Testis (tissue), 5 donors: ENCODE data around the gene SAMD9. TPM values are rescaled to one million over a fixed set of nuclear protein-coding genes. Genes with fewer than 3 reads are reported as not detected.

Source experiments
- DNase-seq: peaks from one replicate; pipeline ENCODE4 v3.0.0-alpha.2; 2019
- H3K27ac ChIP-seq, 2 donors: fragments of 200-600 bp; sonication (generic); one replicate each; pipeline ENCODE4 v1.5.1; 2019
- H3K27me3 ChIP-seq: fragments of 200-600 bp; sonication (generic); one replicate; pipeline ENCODE4 v1.5.1; 2019
- H3K36me3 ChIP-seq: fragments of 200-600 bp; sonication (generic); one replicate; pipeline ENCODE4 v1.5.1; 2017; ENCODE audit warnings: low read depth; ENCODE audit errors: missing control alignments
- H3K4me1 ChIP-seq: fragments of 200-600 bp; sonication (generic); one replicate; pipeline ENCODE4 v1.5.1; 2019
- H3K4me3 ChIP-seq, 2 donors: fragments of 200-600 bp; sonication (generic); one replicate each; pipeline ENCODE4 v1.5.1; 2017 to 2019
- H3K9me3 ChIP-seq: fragments of 200-600 bp; sonication (generic); one replicate; pipeline ENCODE4 v1.5.1; 2017
- POLR2A ChIP-seq: fragments of 450-650 bp; IDR thresholded peaks from one replicate; pipeline ENCODE4 v1.6.1; 2017; ENCODE audit warnings: antibody characterized with exemption, mild to moderate bottlenecking, moderate library complexity
- WGBS, 2 donors: methylation state at CpG; one replicate each; pipeline ENCODE4 v1.1.5; 2018; 5-methylcytosine and 5-hydroxymethylcytosine counted together
- intact Hi-C: fragments of 100-400 bp; cut with DNase I; formaldehyde crosslinking; loops from one replicate; pipeline ENCODE4 v1.15.1; 2023; ENCODE audit warnings: low total_unique reads
- long read RNA-seq, 2 donors: transcript quantifications; one replicate each; lab custom pipeline, GENCODE V29; 2026
- polyA plus RNA-seq: library from polyadenylated mRNA; stranded (reverse); fragments of 350-450 nt; fragmentation: Illumina TruSeq; extraction: RNeasy Lipid Tissue Mini Kit (QIAGEN cat#74804); gene quantifications from one replicate; pipeline ENCODE4 v1.2.3, GENCODE V29; 2014; ENCODE audit warnings: low read depth, low replicate concordance; ENCODE audit not compliant: insufficient read depth
- total RNA-seq, 2 donors: library from RNA; depleted of rRNA; stranded (reverse); fragments of >200 nt; gene quantifications; one replicate each; pipeline ENCODE4 v1.2.3, GENCODE V29; 2016
- TF ChIP-seq, protein P1 (sequence below), 3 experiments: fragments of 450-650 bp in 2 of 3; fragments of 200-600 bp in 1 of 3; sonication (generic) in 1 of 3; IDR thresholded peaks; one replicate each; pipeline ENCODE4 v1.5.1; 2016 to 2019; ENCODE audit warnings: antibody characterized with exemption in 3 of 3, mild to moderate bottlenecking in 2 of 3, moderate library complexity in 1 of 3

Gene SAMD9
- total RNA-seq = 1 to 10 TPM; 1.9 to 3.2 TPM
- polyA plus RNA-seq = 0.73 TPM
- long read RNA-seq, donor 1, full-length matches to known transcripts = 4 of 4 reads
- long read RNA-seq, donor 1, partial matches to known transcripts = 0 of 4 reads
- long read RNA-seq, donor 1, other reads (novel, unspliced or antisense) = 0 of 4 reads
- long read RNA-seq, donor 2, full-length matches to known transcripts = 1 of 1 reads
- long read RNA-seq, donor 2, partial matches to known transcripts = 0 of 1 reads
- long read RNA-seq, donor 2, other reads (novel, unspliced or antisense) = 0 of 1 reads

DNA sequence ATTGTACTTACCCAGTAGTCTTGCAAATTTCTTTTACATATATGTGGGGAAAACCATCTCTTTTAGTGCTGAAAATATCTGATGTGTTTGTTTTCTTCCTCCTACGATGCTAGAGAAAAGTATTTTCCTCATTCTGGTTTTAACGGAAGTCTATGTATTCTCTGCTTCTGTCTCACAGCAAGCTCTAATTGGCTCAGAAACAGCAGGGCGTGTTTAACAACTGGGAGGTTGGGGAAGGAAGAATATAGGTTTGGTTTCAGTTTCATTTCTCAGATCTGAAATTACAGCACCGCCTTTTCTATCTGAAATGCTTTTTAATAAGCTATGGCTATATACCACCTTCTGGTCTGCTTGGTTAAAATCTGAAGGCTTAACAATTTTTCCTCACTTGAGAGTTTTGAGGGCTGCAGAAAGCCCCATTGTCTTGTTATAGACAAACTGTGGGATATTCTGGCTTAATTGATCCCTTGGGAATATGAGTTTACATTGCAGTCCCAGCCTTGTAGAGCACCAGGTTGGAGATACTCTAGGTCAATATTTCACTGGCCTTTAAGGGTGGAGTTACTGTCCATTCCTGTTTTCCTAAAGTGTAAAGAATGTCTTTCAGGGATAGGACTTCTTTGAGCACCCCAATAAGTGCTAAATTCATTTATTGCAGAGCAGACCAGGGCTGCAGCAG is at the start of gene SAMD9:
SAMD9 (minus strand) TSS at position 128 of the 679 bp plus-strand sequence. CDS start 11,882 bp downstream, outside the sequence.
- peak; percentile 76 for DNase-seq
- H3K27me3 ChIP-seq = no peaks in the 10 kb centered on the region
- no peaks in the 10 kb centered on the region for H3K36me3 ChIP-seq
- peak within 1 kb of the TSS; percentile 60 to 66 for H3K27ac ChIP-seq
- TF ChIP-seq POLR2A = no peak
- TF ChIP-seq, protein P1, sequence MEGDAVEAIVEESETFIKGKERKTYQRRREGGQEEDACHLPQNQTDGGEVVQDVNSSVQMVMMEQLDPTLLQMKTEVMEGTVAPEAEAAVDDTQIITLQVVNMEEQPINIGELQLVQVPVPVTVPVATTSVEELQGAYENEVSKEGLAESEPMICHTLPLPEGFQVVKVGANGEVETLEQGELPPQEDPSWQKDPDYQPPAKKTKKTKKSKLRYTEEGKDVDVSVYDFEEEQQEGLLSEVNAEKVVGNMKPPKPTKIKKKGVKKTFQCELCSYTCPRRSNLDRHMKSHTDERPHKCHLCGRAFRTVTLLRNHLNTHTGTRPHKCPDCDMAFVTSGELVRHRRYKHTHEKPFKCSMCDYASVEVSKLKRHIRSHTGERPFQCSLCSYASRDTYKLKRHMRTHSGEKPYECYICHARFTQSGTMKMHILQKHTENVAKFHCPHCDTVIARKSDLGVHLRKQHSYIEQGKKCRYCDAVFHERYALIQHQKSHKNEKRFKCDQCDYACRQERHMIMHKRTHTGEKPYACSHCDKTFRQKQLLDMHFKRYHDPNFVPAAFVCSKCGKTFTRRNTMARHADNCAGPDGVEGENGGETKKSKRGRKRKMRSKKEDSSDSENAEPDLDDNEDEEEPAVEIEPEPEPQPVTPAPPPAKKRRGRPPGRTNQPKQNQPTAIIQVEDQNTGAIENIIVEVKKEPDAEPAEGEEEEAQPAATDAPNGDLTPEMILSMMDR (IDR thresholded peaks at IDR 0.05) = no peak
- intact Hi-C loops = no loop called here
- no peaks in the 10 kb centered on the region for H3K9me3 ChIP-seq
- H3K4me3 ChIP-seq = peak within 1 kb of the TSS; percentile 24 to 43
- no peaks in the 10 kb centered on the region for H3K4me1 ChIP-seq
- WGBS, 2 donors = 22 to 27% methylated on average over 4 of the region's 4 CpGs

DNA sequence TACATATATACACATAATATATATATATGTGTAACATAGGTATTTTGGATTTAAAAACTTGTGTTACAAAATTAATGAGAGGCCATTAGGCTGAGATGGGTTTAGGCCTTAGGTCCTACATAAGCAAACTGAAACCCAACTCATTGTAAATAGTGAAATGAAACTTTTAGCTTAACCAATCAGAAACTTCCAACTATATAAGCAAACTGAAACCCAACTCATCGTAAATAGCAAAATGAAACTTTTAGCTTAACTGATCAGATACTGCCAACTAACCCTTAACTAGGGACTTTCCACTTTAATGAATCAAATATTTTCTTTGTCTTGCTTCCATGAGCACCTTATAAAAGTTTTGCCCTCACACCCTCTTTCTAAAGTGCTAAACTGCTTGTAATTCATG is 47.7 kb upstream of the SAMD9 start:
- Histone ChIP-seq H3K9me3 (no peaks in the 10 kb centered on the region), H3K4me3 (no peak overlapping the region), H3K36me3 (no peaks in the 10 kb centered on the region), H3K4me1 (no peaks in the 10 kb centered on the region), H3K27ac (no peak overlapping the region), H3K27me3 (no peaks in the 10 kb centered on the region)
- intact Hi-C loops = no loop called here
- no peak for TF ChIP-seq POLR2A
- TF ChIP-seq, protein P1 (IDR thresholded peaks at IDR 0.05) = no peak
- no peak for DNase-seq
- WGBS, 2 donors = 68 to 80% methylated on average over 1 of the region's 1 CpG

DNA sequence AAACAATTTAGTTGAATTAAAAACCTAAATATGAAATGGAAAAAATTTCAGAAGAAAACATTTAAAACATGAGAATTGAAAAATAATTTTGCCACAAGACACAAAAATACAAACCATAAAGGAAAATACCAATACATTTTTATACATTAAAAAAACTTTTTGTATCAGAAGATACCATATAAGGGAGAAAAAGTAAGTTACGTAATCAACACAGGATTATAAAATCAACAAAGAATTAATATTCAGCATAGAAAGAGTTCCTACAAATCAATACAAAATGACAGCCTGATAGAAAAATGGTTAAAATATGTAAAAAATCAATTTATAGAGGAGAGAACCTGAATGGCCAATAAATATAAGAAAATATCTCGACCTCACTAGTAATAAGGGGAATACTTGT is 47.0 kb upstream of the SAMD9 start:
- 87 to 91% methylated on average over 2 of the region's 2 CpGs for WGBS, 2 donors
- no peak for TF ChIP-seq POLR2A
- TF ChIP-seq, protein P1 (IDR thresholded peaks at IDR 0.05) = no peak
- intact Hi-C loops = no loop called here
- Histone ChIP-seq H3K36me3 (no peaks in the 10 kb centered on the region), H3K4me3 (no peak overlapping the region), H3K27me3 (no peaks in the 10 kb centered on the region), H3K27ac (no peak overlapping the region), H3K9me3 (no peaks in the 10 kb centered on the region), H3K4me1 (no peaks in the 10 kb centered on the region)
- DNase-seq = no peak

DNA sequence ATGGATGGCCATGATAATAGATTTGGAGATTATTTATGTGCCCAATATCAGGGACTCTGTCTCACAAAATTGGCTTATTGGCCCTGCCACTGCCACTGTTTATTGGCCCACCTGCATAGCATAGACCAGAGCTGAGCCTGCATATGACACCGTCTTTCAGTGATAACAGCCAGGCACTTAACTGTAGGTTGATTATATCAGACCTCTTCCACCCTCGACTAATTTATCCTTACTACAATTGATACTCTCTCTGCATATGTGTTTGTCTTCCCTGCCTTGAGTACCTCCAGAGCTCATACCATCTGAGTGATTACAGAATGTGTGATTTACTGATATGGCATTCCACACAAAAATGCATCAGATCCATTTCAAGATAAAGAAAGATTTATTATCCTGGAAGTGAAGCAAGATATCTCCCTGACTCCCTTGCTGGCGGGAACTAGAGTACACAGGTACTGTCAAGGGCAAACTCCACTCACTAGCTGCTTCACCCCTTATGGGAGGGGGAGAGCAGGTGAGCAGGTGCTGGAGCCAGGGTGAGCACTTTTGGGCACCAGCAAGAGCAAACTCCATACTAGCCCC is 43.5 kb upstream of the SAMD9 start:
- no peak for TF ChIP-seq POLR2A
- TF ChIP-seq, protein P1 (IDR thresholded peaks at IDR 0.05) = no peak
- Histone ChIP-seq H3K36me3 (no peaks in the 10 kb centered on the region), H3K4me1 (no peaks in the 10 kb centered on the region), H3K4me3 (no peak overlapping the region), H3K27me3 (no peaks in the 10 kb centered on the region), H3K9me3 (no peaks in the 10 kb centered on the region), H3K27ac (no peak overlapping the region)
- intact Hi-C loops = no loop called here
- 68 to 71% methylated on average over 3 of the region's 3 CpGs for WGBS, 2 donors
- DNase-seq = no peak
